ENCODE results near the gene PPP2R2B.

The PPP2R2B gene

DNA sequence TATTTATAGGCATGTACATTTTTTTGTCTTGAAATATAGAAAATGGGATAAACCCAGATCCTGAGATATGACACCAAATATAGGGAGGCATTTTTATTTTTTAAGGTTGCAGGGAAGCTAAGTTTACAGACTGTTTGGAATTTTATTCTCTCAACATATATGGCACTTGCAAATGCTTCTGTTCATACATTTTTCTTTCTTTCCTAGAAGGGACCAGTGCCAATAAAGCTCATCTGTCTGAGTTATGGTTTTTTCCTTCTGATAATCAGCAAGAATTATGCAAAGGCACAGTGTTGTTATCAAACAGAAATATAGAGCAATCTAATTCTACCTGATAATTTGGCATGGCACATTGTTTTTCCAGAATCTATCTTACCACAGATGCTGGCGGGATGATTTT is 205.7 kb downstream of the PPP2R2B start:
- Histone ChIP-seq H3K4me2 (no peak overlapping the region), H3K4me3 (IDR thresholded peaks at IDR 0.05; ENCODE audit: insufficient read depth, low read depth, low read length) (no peak overlapping the region), H3K36me3 (ENCODE audit: insufficient read depth) (no peaks in the 10 kb centered on the region), H3K27me3 (ENCODE audit: insufficient read depth, low read depth) (no peaks in the 10 kb centered on the region), H3K4me1 (ENCODE audit: low read depth, poor library complexity, severe bottlenecking) (no peaks in the 10 kb centered on the region), H3K9ac (no peak overlapping the region), H2AFZ (ENCODE audit: low read depth) (no peak overlapping the region), H4K20me1 (ENCODE audit: insufficient read depth) (no peaks in the 10 kb centered on the region), H3K27ac (no peak overlapping the region), H3K79me2 (ENCODE audit: insufficient read depth, low read depth) (no peaks in the 10 kb centered on the region)
- TF ChIP-seq, protein P1, sequence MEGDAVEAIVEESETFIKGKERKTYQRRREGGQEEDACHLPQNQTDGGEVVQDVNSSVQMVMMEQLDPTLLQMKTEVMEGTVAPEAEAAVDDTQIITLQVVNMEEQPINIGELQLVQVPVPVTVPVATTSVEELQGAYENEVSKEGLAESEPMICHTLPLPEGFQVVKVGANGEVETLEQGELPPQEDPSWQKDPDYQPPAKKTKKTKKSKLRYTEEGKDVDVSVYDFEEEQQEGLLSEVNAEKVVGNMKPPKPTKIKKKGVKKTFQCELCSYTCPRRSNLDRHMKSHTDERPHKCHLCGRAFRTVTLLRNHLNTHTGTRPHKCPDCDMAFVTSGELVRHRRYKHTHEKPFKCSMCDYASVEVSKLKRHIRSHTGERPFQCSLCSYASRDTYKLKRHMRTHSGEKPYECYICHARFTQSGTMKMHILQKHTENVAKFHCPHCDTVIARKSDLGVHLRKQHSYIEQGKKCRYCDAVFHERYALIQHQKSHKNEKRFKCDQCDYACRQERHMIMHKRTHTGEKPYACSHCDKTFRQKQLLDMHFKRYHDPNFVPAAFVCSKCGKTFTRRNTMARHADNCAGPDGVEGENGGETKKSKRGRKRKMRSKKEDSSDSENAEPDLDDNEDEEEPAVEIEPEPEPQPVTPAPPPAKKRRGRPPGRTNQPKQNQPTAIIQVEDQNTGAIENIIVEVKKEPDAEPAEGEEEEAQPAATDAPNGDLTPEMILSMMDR (conservative IDR thresholded peaks at IDR 0.05; ENCODE audit: low read depth, low read length) = no peak

DNA sequence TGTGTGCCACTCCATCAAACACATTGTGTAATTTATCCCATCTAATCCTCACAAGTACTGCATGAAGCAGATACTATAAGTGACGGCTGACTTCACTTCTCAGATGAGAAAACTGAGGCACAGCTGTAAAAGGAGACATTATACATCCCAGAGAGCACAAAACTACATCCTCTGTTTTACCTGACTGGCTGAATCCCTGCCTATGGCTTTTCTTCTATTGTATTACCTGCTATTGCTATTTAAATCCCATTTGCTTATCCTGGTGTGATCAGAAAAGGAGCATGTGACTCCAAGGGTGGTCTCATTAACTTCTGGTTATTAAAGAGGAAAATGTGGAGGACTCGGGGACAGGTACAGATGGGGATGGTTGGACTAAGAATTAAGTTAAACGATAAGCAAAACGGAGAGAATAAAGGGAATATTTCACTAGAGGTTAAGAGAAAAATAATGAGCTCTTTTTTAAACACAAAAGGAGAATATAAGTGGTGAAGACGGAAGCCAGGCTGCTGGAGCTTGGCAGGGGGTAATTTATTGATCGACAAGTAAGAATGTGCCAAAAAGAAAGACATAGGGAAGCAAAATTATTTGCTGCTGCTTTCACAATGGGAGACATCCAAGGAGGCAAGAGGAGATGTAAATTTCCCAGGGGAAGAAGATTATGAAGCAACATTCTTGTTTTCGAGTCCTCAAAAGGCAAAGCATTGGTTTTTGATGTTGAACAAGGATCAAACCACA is 206.8 kb downstream of the PPP2R2B start:
- H4K20me1 ChIP-seq (ENCODE audit: insufficient read depth) = no peaks in the 10 kb centered on the region
- no peak overlapping the region for H3K4me3 ChIP-seq (IDR thresholded peaks at IDR 0.05; ENCODE audit: insufficient read depth, low read depth, low read length)
- no peaks in the 10 kb centered on the region for H3K36me3 ChIP-seq (ENCODE audit: insufficient read depth)
- H3K79me2 ChIP-seq (ENCODE audit: insufficient read depth, low read depth) = no peaks in the 10 kb centered on the region
- H3K4me2 ChIP-seq = no peak overlapping the region
- no peak overlapping the region for H3K9ac ChIP-seq
- no peaks in the 10 kb centered on the region for H3K27me3 ChIP-seq (ENCODE audit: insufficient read depth, low read depth)
- H3K27ac ChIP-seq = no peak overlapping the region
- no peaks in the 10 kb centered on the region for H3K4me1 ChIP-seq (ENCODE audit: low read depth, poor library complexity, severe bottlenecking)
- no peak overlapping the region for H2AFZ ChIP-seq (ENCODE audit: low read depth)
- TF ChIP-seq, protein P1 (conservative IDR thresholded peaks at IDR 0.05; ENCODE audit: low read depth, low read length) = no peak

DNA sequence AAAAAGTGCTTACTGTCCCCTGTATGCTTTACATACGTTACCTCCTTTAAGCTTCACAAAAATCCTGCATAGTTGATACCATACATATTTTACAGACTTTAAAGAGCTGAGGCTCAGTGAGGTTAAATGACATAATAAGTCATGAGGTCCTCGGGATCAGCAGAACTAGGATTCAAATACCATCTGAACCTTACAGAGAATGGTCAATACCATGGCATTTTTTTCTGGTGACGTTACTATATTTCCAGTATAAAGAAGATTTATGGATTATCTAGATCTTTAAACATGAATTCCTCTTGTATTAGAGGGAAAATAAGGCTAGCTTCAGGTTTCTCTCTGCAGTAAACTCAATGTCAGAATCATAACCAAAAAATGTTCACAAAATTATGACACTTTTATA is 208.9 kb downstream of the PPP2R2B start:
- Histone ChIP-seq H3K27ac (no peak overlapping the region), H3K4me2 (no peak overlapping the region), H4K20me1 (ENCODE audit: insufficient read depth) (no peaks in the 10 kb centered on the region), H3K4me3 (IDR thresholded peaks at IDR 0.05; ENCODE audit: insufficient read depth, low read depth, low read length) (no peak overlapping the region), H3K36me3 (ENCODE audit: insufficient read depth) (no peaks in the 10 kb centered on the region), H2AFZ (ENCODE audit: low read depth) (no peak overlapping the region), H3K79me2 (ENCODE audit: insufficient read depth, low read depth) (no peaks in the 10 kb centered on the region), H3K27me3 (ENCODE audit: insufficient read depth, low read depth) (no peaks in the 10 kb centered on the region), H3K9ac (no peak overlapping the region), H3K4me1 (ENCODE audit: low read depth, poor library complexity, severe bottlenecking) (no peaks in the 10 kb centered on the region)
- TF ChIP-seq, protein P1 (conservative IDR thresholded peaks at IDR 0.05; ENCODE audit: low read depth, low read length) = no peak

DNA sequence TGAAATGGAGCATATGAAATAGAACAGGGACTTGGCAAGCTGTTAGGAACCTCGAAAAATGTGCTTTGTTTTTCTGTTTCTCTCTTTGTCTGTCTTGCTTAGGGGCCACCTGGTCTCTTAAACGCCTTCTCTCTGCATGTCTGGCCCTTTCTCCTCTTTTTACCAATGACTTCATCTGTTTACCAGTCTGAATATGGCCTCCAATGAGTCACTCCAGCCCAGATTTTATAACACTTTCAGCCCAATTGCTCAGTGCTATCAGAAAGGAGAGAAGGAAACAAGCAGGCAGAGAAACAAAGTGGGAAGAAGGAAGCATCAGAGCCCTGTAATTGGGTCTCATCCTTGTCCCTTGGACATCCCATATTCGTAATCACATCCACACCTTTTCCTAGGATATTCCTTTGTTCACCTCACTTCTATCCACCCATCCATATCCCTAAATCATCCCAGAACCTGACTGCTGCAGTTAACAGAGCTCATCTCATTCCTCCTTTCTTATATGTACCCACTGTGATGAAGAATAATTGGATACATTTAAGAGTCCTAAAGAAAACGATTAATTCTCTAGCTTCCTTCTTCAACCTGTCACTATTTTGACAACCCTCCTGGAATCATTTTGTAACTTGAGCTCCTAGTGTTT is 210.8 kb downstream of the PPP2R2B start:
- Histone ChIP-seq H3K4me1 (ENCODE audit: low read depth, poor library complexity, severe bottlenecking) (no peaks in the 10 kb centered on the region), H3K36me3 (ENCODE audit: insufficient read depth) (no peaks in the 10 kb centered on the region), H3K27ac (no peak overlapping the region), H3K79me2 (ENCODE audit: insufficient read depth, low read depth) (no peaks in the 10 kb centered on the region), H3K4me2 (no peak overlapping the region), H3K4me3 (IDR thresholded peaks at IDR 0.05; ENCODE audit: insufficient read depth, low read depth, low read length) (no peak overlapping the region), H3K27me3 (ENCODE audit: insufficient read depth, low read depth) (no peaks in the 10 kb centered on the region), H2AFZ (ENCODE audit: low read depth) (no peak overlapping the region), H4K20me1 (ENCODE audit: insufficient read depth) (no peaks in the 10 kb centered on the region), H3K9ac (no peak overlapping the region)
- TF ChIP-seq, protein P1 (conservative IDR thresholded peaks at IDR 0.05; ENCODE audit: low read depth, low read length) = no peak
